GM12801 (cell line): ENCODE data around the gene CSNK1D.

Experiments used
- CTCF ChIP-seq: IDR thresholded peaks from one replicate; pipeline ENCODE4 v1.5.1; 2011; ENCODE audit warnings: control low read depth; ENCODE audit not compliant: insufficient read length; ENCODE audit errors: extremely low read depth

CSNK1D gene

GRCh38 chr17:82235056-82235774, 38.3 kb downstream of the CSNK1D start:
- TF ChIP-seq CTCF: no peak

- TF ChIP-seq CTCF: no peak
These were observed 39.1 kb downstream of the CSNK1D start for GRCh38 chr17:82234211-82235055.

- no peak for TF ChIP-seq CTCF
These were observed 40.4 kb downstream of the CSNK1D start for GRCh38 chr17:82232876-82233785.

- TF ChIP-seq CTCF: no peak
These were observed 41.1 kb downstream of the CSNK1D start for GRCh38 chr17:82232322-82232820.

GRCh38 chr17:82231562-82232321, 41.8 kb downstream of the CSNK1D start:
- TF ChIP-seq CTCF: no peak

- no peak for TF ChIP-seq CTCF
These were observed 42.3 kb downstream of the CSNK1D start for GRCh38 chr17:82231312-82231561.
